ENCODE results near the gene ALB.
A peak's percentile ranks its signal among the peaks of the same experiment; 100 is the strongest.

ALB gene

GRCh38 chr4:73432169-73433000 is 28.3 kb downstream of the ALB start:
- DNase-seq (ENCODE audit: low read depth) = no peak

- no peak for DNase-seq (ENCODE audit: low read depth)
Measured at GRCh38 chr4:73433140-73433539, 29.1 kb downstream of the ALB start.

- DNase-seq (ENCODE audit: low read depth) = peak; percentile 53
Measured at GRCh38 chr4:73434311-73434710, 30.2 kb downstream of the ALB start.

- no peak for DNase-seq (ENCODE audit: low read depth)
Measured at GRCh38 chr4:73435984-73436383, 31.9 kb downstream of the ALB start, which contains the start of gene AFP. Gene AFP, plus strand, starts transcription at chr4:73436221. Its CDS starts 42 bp downstream, at chr4:73436263.

GRCh38 chr4:73436674-73437557 is 32.8 kb downstream of the ALB start:
- DNase-seq (ENCODE audit: low read depth) = no peak

- DNase-seq (ENCODE audit: low read depth) = no peak
Measured at GRCh38 chr4:73437558-73437956, 33.5 kb downstream of the ALB start.

- no peak for DNase-seq (ENCODE audit: low read depth)
Measured at GRCh38 chr4:73438048-73438447, 34.0 kb downstream of the ALB start.

GRCh38 chr4:73438582-73439215 is 34.6 kb downstream of the ALB start:
- DNase-seq (ENCODE audit: low read depth) = peak; percentile 66

GRCh38 chr4:73439445-73439844 is 35.4 kb downstream of the ALB start:
- DNase-seq (ENCODE audit: low read depth) = no peak

- DNase-seq (ENCODE audit: low read depth) = no peak
Measured at GRCh38 chr4:73439991-73440390, 35.9 kb downstream of the ALB start.

- DNase-seq (ENCODE audit: low read depth) = no peak
Measured at GRCh38 chr4:73440653-73441052, 36.6 kb downstream of the ALB start.

GRCh38 chr4:73442275-73442674 is 38.2 kb downstream of the ALB start:
- peak; percentile 24 for DNase-seq (ENCODE audit: low read depth)

GRCh38 chr4:73443224-73443623 is 39.1 kb downstream of the ALB start:
- DNase-seq (ENCODE audit: low read depth) = no peak

- DNase-seq (ENCODE audit: low read depth) = no peak
Measured at GRCh38 chr4:73445383-73446335, 41.6 kb downstream of the ALB start.

DNA sequence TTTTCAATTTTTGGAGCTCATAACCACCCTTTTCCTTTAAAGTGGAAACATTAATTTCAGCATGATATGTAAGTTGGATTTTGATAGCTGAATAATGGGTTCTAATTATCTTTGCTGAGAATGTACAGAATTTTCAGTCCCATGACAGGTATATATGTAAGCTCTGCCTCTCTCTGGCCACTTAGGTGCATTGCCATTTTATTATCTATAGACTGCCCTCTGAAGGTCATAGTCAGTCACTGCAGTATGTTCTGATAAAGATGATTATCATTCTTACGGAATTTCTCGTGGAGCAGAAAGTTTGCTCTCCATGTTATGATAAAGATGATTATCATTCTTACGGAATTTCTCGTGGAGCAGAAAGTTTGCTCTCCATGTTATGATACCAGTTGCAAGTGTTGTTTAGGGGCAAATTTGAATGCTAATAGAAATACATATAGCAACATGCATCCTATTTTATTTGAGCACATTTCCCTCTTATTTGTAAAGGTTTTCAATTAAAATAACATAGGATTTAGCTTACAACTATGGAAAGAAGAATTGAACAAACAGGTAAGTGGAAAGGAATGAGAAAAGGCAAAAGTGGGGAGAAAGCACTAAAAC is 42.4 kb downstream of the ALB start:
- DNase-seq (ENCODE audit: low read depth) = peak; percentile 83

GRCh38 chr4:73447671-73448070 is 43.6 kb downstream of the ALB start:
- DNase-seq (ENCODE audit: low read depth) = peak; percentile 87

DNA sequence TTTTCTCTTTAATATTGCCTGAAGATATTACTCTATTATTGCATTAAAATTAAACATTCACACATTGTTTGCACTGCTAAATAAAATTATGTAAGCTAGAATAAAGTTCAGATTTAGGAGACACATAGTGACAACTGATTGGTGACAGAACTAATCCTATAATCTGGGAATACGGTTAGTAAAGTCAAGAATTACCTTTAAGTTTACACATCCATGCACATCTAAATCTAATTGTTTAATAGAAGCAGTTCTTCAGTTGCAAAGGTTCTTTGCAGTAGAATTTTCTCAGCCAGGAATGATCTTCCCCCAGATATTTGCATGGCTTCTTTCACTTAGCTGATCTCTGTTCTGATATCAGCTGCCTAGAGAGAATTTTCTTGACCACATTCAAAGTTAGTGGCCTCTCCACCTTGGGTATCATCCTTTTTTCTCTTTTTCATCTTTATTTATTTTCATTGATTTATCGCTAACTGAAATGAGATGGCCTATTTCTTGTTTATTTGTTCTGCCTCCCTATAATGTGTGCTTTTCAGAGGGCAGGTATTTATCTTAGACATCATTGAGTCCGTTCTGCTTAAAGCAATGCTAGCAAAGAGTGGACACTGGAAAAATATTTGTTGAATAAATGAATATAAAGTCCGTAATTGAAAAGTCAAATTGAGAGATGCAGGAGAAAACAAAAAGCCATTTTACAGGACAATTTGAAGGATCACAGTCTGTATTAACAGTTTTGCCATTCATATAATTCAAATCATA is 44.5 kb downstream of the ALB start:
- no peak for DNase-seq (ENCODE audit: low read depth)

DNA sequence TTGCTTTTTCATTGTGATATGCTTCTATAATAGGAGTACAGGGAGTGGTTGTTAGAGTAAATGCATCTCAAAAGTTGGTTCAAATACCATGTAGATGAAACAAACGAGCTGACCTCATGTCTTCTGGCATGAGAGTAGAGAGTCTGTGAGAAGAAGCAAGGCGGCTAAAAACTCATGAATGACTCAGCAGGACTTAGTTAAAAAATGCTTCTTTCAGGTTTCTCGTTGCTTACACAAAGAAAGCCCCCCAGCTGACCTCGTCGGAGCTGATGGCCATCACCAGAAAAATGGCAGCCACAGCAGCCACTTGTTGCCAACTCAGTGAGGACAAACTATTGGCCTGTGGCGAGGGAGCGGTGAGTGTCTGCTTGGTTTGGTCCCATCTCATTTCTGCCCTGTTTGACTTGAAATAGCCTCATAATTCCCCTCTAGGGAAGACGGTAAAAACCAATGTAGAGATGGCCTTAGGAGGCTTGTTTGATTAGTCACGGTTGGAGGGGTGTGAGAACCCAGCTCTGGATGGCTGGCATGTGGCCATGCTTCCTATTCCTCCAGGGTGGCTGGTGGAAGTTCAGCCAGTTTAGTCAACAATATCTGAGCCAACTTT is 46.4 kb downstream of the ALB start:
- peak; percentile 91 for DNase-seq (ENCODE audit: low read depth)

GRCh38 chr4:73451404-73451803 is 47.3 kb downstream of the ALB start:
- no peak for DNase-seq (ENCODE audit: low read depth)

Data from ELR (cell line).